SKM-1 treated with dmso at 0.1 percent for 144 hours (cell line): ENCODE data around the gene TSSK6.

Source experiments
- DNase-seq: peaks from one replicate; lab custom pipeline; 2025; ENCODE audit not compliant: unreplicated experiment; lab: John Stamatoyannopoulos, UW

The TSSK6 gene

GRCh38 chr19:19531951-19532805, 16.8 kb upstream of the TSSK6 start:
- DNase-seq: peak; percentile 42

GRCh38 chr19:19530889-19531288, 15.5 kb upstream of the TSSK6 start:
- no peak for DNase-seq

GRCh38 chr19:19530423-19530804, 15.1 kb upstream of the TSSK6 start:
- DNase-seq: no peak

GRCh38 chr19:19529783-19530422, 14.6 kb upstream of the TSSK6 start:
- no peak for DNase-seq

- no peak for DNase-seq
These were observed 13.6 kb upstream of the TSSK6 start, which contains the start of gene YJEFN3 for GRCh38 chr19:19528721-19529490. Gene YJEFN3 (plus strand): TSS chr19:19528911. CDS start chr19:19528933, 22 bp downstream.

- no peak for DNase-seq
These were observed 12.6 kb upstream of the TSSK6 start for GRCh38 chr19:19527674-19528625.

- DNase-seq: no peak
These were observed 12.0 kb upstream of the TSSK6 start for GRCh38 chr19:19527371-19527656.

GRCh38 chr19:19526581-19527370, 11.4 kb upstream of the TSSK6 start:
- no peak for DNase-seq

GRCh38 chr19:19525611-19526380, 10.4 kb upstream of the TSSK6 start:
- DNase-seq: no peak

GRCh38 chr19:19524053-19524452, 8.7 kb upstream of the TSSK6 start:
- no peak for DNase-seq

GRCh38 chr19:19523177-19523576, 7.8 kb upstream of the TSSK6 start:
- DNase-seq: no peak

- DNase-seq: no peak
These were observed 5.6 kb upstream of the TSSK6 start for GRCh38 chr19:19520989-19521388.

- DNase-seq: no peak
These were observed 1.9 kb upstream of the TSSK6 start for GRCh38 chr19:19517235-19517619.

GRCh38 chr19:19515642-19516519, 533 bp upstream of the TSSK6 start, which contains the start of gene NDUFA13:
Gene NDUFA13 (plus strand): TSS chr19:19516225. CDS start chr19:19516239, 14 bp downstream.
- peak; percentile 84 for DNase-seq

- no peak for DNase-seq
These were observed 1.1 kb downstream of the TSSK6 start for GRCh38 chr19:19514215-19514657.

- no peak for DNase-seq
These were observed 1.7 kb downstream of the TSSK6 start for GRCh38 chr19:19513682-19514081.

- DNase-seq: no peak
These were observed 4.9 kb downstream of the TSSK6 start for GRCh38 chr19:19510432-19510831.

- DNase-seq: no peak
These were observed 7.1 kb downstream of the TSSK6 start for GRCh38 chr19:19508217-19508616.
